NCI-H226 (cell line): ENCODE results near the gene DLG1.
A peak's percentile ranks its signal among the peaks of the same experiment; 100 is the strongest.
"Not testable (repeated sequence)": the region's sequence is repeated elsewhere in the genome, so short reads cannot be mapped to it uniquely, and the experiment has no call there.

Experiments
- DNase-seq: peaks from one replicate; pipeline ENCODE4 v3.0.0-alpha.2; 2015

DLG1 gene

GRCh38 chr3:197064771-197065170 is 233.6 kb downstream of the DLG1 start:
- DNase-seq, result no peak

- no peak for DNase-seq
These were observed 236.0 kb downstream of the DLG1 start for GRCh38 chr3:197062446-197062845.

- not testable (repeated sequence) for DNase-seq
These were observed 246.8 kb downstream of the DLG1 start for GRCh38 chr3:197051637-197052036.

GRCh38 chr3:197050511-197050910 is 247.9 kb downstream of the DLG1 start:
- no peak for DNase-seq

- no peak for DNase-seq
These were observed 255.9 kb downstream of the DLG1 start for GRCh38 chr3:197042539-197042938.

- no peak for DNase-seq
These were observed 256.4 kb downstream of the DLG1 start for GRCh38 chr3:197041875-197042488.

- no peak for DNase-seq
These were observed 257.8 kb downstream of the DLG1 start for GRCh38 chr3:197040658-197041057.

GRCh38 chr3:197038679-197039462 is 259.5 kb downstream of the DLG1 start:
- peak; percentile 37 for DNase-seq

GRCh38 chr3:197035577-197035976 is 262.8 kb downstream of the DLG1 start:
- DNase-seq, result no peak

GRCh38 chr3:197034778-197035177 is 263.6 kb downstream of the DLG1 start:
- DNase-seq, result peak; percentile 52

- peak; percentile 33 for DNase-seq
These were observed 264.6 kb downstream of the DLG1 start for GRCh38 chr3:197033764-197034163.

- peak; percentile 100 for DNase-seq
These were observed 266.8 kb downstream of the DLG1 start for GRCh38 chr3:197031315-197032285.

GRCh38 chr3:197030379-197031314 is 267.8 kb downstream of the DLG1 start:
- DNase-seq, result peak; percentile 46

GRCh38 chr3:197029511-197030167 is 268.8 kb downstream of the DLG1 start, which contains the start of gene MELTF:
MELTF (minus strand) TSS chr3:197029817; CDS start chr3:197029702, 115 bp downstream.
- DNase-seq, result peak; percentile 84

- DNase-seq, result peak; percentile 44
These were observed 269.5 kb downstream of the DLG1 start for GRCh38 chr3:197028728-197029510.

GRCh38 chr3:197027896-197028727 is 270.3 kb downstream of the DLG1 start:
- DNase-seq, result no peak

- DNase-seq, result no peak
These were observed 271.1 kb downstream of the DLG1 start for GRCh38 chr3:197027151-197027895.

- no peak for DNase-seq
These were observed 271.9 kb downstream of the DLG1 start for GRCh38 chr3:197026481-197026866.
